Measurements from ENCODE around the gene KCNMA1.

The KCNMA1 gene

DNA sequence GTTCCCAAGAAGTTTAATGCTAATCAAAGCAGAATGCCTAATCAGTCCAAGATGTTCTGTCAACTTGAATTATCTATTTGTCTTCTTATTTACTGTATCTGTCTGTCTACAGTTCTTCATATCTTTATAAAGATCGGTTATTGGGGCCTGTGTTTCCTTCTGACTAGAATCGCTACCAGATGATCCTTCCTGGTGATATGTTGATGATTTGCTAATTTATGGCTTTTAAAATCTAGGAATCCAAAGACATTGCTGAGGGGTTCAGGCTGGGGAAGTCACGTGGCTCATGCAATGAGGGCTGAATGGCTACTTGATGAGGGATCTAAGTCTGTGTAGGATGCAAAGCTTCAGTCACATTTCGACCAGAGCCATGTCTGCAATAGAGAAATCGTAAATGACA lies 536.3 kb downstream of the KCNMA1 start:
- Histone ChIP-seq H3K27me3 (no peaks in the 10 kb centered on the region), H3K4me2 (no peak overlapping the region), H3K4me3 (no peak overlapping the region), H3K27ac (no peak overlapping the region), H3K36me3 (no peaks in the 10 kb centered on the region), H3K4me1 (peaks cover 13% of the 10 kb centered on the region), H3K9ac (no peak overlapping the region), H4K20me1 (no peaks in the 10 kb centered on the region), H3K9me3 (no peaks in the 10 kb centered on the region)
- no peak for TF ChIP-seq Cebpa-rat (IDR thresholded peaks at IDR 0.05)

DNA sequence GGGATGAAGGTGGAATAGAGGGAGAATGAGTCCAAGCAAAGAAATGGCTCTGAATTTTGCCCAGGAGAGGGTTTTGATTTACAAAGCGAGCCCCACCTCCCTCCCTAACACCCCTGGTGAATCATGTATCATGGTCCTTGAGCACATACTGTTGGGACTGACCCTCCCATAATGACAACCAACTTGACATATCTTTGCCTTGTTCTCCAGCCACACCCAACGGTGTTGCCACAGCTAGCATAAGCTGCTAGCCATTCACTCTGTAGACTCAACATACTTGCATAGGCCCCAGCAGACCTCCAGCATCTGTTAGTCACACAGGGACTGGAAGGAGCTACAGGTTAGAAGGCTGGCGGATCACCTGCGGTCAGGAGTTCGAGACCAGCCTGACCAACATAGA lies 538.5 kb downstream of the KCNMA1 start:
- no peak overlapping the region for H3K4me3 ChIP-seq
- H3K4me1 ChIP-seq = no peaks in the 10 kb centered on the region
- H3K27ac ChIP-seq = no peak overlapping the region
- no peaks in the 10 kb centered on the region for H3K9me3 ChIP-seq
- no peak overlapping the region for H3K4me2 ChIP-seq
- H3K36me3 ChIP-seq = no peaks in the 10 kb centered on the region
- H3K9ac ChIP-seq = no peak overlapping the region
- H4K20me1 ChIP-seq = no peaks in the 10 kb centered on the region
- no peak for TF ChIP-seq Cebpa-rat (IDR thresholded peaks at IDR 0.05)
- H3K27me3 ChIP-seq = no peaks in the 10 kb centered on the region

DNA sequence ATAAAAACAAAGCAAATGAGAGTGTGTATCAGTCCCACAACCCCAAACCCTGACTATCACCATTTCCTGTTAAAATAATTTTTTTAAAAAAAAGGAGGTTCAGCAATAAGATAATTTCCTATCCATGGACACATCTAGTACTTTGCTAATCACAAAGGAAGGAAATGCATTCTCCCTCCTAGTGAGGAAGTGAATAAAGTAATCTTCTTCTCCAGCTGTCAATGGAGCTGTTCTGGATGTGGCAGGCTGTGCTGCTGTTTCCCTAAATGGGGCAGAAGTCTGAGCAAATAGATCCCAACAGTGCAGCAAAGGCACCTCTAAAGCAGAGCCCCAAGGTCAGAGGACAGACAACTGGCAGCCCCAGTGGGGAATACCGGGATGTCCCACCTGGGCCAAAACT lies 540.0 kb downstream of the KCNMA1 start:
- no peaks in the 10 kb centered on the region for H3K36me3 ChIP-seq
- H3K27me3 ChIP-seq = no peaks in the 10 kb centered on the region
- H3K27ac ChIP-seq = no peak overlapping the region
- no peaks in the 10 kb centered on the region for H3K9me3 ChIP-seq
- TF ChIP-seq Cebpa-rat (IDR thresholded peaks at IDR 0.05) = no peak
- no peaks in the 10 kb centered on the region for H3K4me1 ChIP-seq
- no peak overlapping the region for H3K4me3 ChIP-seq
- H3K4me2 ChIP-seq = no peak overlapping the region
- no peaks in the 10 kb centered on the region for H4K20me1 ChIP-seq
- no peak overlapping the region for H3K9ac ChIP-seq

DNA sequence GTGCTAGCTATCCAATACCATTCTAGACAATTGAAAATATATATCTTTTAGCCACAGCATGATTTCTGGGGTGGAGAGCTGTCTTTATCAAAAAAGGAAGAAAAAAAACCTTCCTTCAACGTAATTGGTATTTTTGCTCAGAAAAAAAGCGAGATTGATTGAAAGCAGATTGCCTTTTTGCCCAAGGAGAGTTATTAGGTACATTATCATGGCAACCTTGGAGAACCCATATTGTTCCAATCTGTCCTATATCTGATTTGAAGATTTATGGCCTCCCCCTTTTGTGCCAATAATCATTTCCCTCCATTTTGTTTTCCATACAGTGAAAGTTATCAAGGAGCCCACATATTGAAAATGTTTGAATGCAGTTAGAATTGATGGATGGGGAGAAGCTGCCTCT lies 544.5 kb downstream of the KCNMA1 start:
- H3K4me2 ChIP-seq = no peak overlapping the region
- H3K27me3 ChIP-seq = no peaks in the 10 kb centered on the region
- H4K20me1 ChIP-seq = no peaks in the 10 kb centered on the region
- H3K27ac ChIP-seq = no peak overlapping the region
- 0 out of 2 replicates have a peak, but pooled peaks cover 4% of the 10 kb centered on the region for H3K4me1 ChIP-seq
- no peaks in the 10 kb centered on the region for H3K9me3 ChIP-seq
- H3K36me3 ChIP-seq = no peaks in the 10 kb centered on the region
- no peak overlapping the region for H3K9ac ChIP-seq
- TF ChIP-seq Cebpa-rat (IDR thresholded peaks at IDR 0.05) = no peak
- no peak overlapping the region for H3K4me3 ChIP-seq

DNA sequence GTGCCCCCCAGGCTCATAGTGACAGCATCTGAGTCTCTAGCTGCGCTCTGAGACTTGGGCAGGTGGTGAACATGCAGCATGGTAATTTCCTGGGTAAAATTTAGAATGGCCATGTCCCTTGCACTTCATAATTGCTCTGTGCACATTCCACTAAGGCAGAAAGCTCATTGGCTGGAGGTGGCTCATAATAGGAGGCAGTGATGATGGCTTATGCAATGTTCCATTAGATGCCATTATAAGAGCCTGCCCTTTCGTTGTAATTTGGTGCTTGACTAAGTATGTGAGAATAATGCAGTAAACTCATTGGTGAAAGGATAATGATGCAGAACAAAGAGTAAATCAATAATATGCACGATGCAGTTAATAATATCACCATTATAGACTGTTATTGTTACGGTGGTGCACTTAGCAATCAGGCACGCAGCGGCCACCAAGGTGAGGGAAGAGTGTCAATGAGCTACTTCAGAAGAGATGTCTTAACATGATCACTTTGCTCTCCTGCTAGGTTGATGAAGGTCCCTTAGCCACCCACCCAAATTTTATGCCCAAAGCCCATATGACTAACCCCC lies 545.9 kb downstream of the KCNMA1 start:
- no peak for TF ChIP-seq Cebpa-rat (IDR thresholded peaks at IDR 0.05)

DNA sequence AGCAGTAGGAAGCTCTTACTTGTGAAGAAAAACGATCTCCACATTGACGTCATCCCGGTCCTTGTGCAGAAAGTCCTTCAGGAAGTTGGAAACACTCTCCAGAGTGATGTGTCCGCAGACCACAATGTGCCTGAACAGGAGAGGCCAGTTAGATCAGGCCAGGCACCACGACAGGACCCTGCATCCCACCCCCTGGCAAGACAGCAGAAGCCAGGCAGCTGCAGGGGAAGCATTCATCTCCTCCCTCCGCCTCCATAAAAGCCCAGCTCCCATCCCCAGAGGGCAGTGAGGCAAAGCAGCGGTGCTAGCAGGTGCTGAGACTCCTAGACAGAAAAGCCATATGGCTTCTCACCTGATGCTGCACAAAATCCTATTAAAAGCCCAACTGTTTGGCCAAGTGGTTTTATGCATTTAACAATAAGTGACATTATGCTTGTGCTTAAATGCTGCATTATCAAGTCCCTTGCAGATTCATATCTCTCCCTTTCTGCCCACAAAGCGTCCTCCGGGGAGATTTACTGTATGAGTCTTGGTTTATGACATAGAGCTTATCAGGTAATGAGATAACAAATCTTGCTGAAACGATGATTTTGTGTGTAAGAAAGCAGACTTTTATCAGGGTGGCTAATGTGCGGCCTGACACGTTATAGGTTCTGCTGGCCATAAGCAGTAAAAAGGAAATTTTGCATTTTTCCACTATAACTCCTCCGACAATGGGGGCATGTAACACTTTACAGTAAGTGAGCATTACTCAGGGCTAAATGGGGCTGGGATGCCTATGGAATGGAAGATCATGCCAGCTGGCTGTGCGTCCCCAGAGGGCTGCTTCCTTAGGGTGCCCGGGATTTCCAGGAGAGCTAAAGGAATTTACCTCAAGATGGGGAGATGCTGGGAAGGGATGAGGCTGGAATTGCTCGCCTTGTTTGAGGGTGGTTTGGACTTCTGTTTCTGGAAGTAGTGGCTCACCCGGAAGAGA lies 546.9 kb downstream of the KCNMA1 start:
- Histone ChIP-seq H3K27ac (no peak overlapping the region), H3K4me1 (0 out of 2 replicates have a peak, but pooled peaks cover 4% of the 10 kb centered on the region), H3K4me3 (no peak overlapping the region), H3K9ac (no peak overlapping the region), H3K9me3 (no peaks in the 10 kb centered on the region), H3K36me3 (no peaks in the 10 kb centered on the region), H3K4me2 (no peak overlapping the region), H4K20me1 (no peaks in the 10 kb centered on the region), H3K27me3 (no peaks in the 10 kb centered on the region)
- no peak for TF ChIP-seq Cebpa-rat (IDR thresholded peaks at IDR 0.05)

More for the DNA sequence above, 545.9 kb downstream of the KCNMA1 start:
- Histone ChIP-seq H3K4me2 (no peak overlapping the region), H3K4me1 (0 out of 2 replicates have a peak, but pooled peaks cover 4% of the 10 kb centered on the region), H3K4me3 (no peak overlapping the region), H3K9ac (no peak overlapping the region), H3K9me3 (no peaks in the 10 kb centered on the region), H3K27me3 (no peaks in the 10 kb centered on the region), H3K27ac (no peak overlapping the region), H3K36me3 (no peaks in the 10 kb centered on the region), H4K20me1 (no peaks in the 10 kb centered on the region)

DNA sequence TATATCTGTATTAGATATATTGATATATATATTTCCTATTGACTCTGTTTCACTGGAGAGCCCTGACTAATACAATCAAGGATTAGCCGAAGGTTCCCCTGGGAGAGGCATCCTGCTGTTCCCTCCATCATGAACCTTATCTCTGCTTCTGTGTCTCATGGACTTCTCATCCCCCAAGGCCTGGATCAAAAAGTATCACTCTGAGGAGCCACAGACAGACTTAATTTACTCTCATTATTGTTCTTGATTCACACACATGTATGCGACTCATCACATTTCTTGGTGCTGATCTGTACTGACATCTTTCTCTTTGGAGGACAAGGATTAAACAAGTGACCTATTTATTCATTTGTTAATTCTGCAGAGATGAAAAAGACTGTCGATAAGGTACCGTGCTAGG lies 550.2 kb downstream of the KCNMA1 start:
- no peak overlapping the region for H3K4me3 ChIP-seq
- H3K27me3 ChIP-seq = no peaks in the 10 kb centered on the region
- H3K4me1 ChIP-seq = 0 out of 2 replicates have a peak, but pooled peaks cover 4% of the 10 kb centered on the region
- H3K4me2 ChIP-seq = no peak overlapping the region
- H3K9me3 ChIP-seq = no peaks in the 10 kb centered on the region
- H4K20me1 ChIP-seq = no peaks in the 10 kb centered on the region
- H3K9ac ChIP-seq = no peak overlapping the region
- H3K36me3 ChIP-seq = no peaks in the 10 kb centered on the region
- no peak for TF ChIP-seq Cebpa-rat (IDR thresholded peaks at IDR 0.05)
- H3K27ac ChIP-seq = no peak overlapping the region

DNA sequence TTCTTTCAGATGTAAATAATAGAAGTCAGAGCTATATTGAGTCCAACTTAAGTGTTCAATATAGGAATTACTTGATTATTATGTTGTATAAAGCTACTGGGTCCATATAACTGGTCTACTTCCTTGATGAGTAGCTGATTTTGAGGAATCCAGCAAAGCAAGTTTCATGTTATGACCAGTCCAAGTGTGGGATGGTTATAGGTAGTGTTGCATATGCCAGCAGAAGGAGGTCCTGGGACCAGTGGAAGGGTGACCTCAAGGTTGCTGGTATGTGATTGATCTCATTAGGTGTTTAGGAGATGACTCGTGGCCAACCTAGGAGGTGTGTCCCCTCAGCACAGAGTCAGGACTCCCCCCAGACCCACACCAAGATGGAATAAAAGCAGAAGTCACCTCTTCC lies 551.5 kb downstream of the KCNMA1 start:
- Histone ChIP-seq H3K27me3 (no peaks in the 10 kb centered on the region), H3K4me1 (0 out of 2 replicates have a peak, but pooled peaks cover 4% of the 10 kb centered on the region), H3K36me3 (no peaks in the 10 kb centered on the region), H3K4me2 (no peak overlapping the region), H4K20me1 (no peaks in the 10 kb centered on the region), H3K27ac (no peak overlapping the region), H3K9me3 (no peaks in the 10 kb centered on the region), H3K4me3 (no peak overlapping the region), H3K9ac (no peak overlapping the region)
- no peak for TF ChIP-seq Cebpa-rat (IDR thresholded peaks at IDR 0.05)

DNA sequence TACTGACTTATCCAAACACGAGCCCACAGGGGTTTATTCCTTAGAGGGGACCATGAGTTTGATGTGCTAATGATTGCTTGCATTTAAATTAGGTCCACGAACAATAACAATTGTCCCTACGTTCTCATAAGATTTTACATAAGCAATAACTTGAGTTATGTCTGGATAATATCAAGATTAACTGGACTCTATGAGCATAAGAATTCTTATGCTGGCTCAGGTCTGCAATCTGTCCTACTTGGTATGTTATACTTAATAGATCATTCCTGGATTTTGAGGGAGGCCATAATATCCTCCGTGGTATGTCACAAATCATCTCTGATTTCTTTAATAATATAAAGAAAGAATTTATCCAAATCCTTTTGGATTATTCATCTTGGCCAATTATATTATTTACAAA lies 552.3 kb downstream of the KCNMA1 start:
- Histone ChIP-seq H3K9ac (no peak overlapping the region), H3K4me1 (0 out of 2 replicates have a peak, but pooled peaks cover under 1% of the 10 kb centered on the region), H3K4me3 (no peak overlapping the region), H4K20me1 (no peaks in the 10 kb centered on the region), H3K9me3 (no peaks in the 10 kb centered on the region), H3K36me3 (no peaks in the 10 kb centered on the region), H3K27ac (no peak overlapping the region), H3K4me2 (no peak overlapping the region), H3K27me3 (no peaks in the 10 kb centered on the region)
- TF ChIP-seq Cebpa-rat (IDR thresholded peaks at IDR 0.05) = no peak
